Neuronal stem cell (in vitro differentiated cells): ENCODE data around the gene C6orf141.

Experiments
- DNase-seq: peaks from one replicate; pipeline ENCODE4 v3.0.0-alpha.2; 2013; ENCODE audit warnings: low spot score
- H2AFZ ChIP-seq: one replicate; pipeline ENCODE4 v1.6.1; 2013; ENCODE audit warnings: mild to moderate bottlenecking, low read length, inconsistent platforms
- H2AK5ac ChIP-seq: 2 replicates; pipeline ENCODE4 v1.6.1; 2013; ENCODE audit warnings: low read depth, mild to moderate bottlenecking, inconsistent platforms, low read length, moderate library complexity, mixed read lengths
- H2BK120ac ChIP-seq: 2 replicates; pipeline ENCODE4 v1.6.1; 2013; ENCODE audit warnings: low read depth, mild to moderate bottlenecking, inconsistent platforms, low read length, moderate library complexity, mixed read lengths
- H2BK12ac ChIP-seq: one replicate; pipeline ENCODE4 v1.6.1; 2013; ENCODE audit warnings: low read length, inconsistent platforms
- H2BK15ac ChIP-seq: 2 replicates; pipeline ENCODE4 v1.6.1; 2013; ENCODE audit warnings: mild to moderate bottlenecking, low read length, inconsistent platforms, mixed read lengths
- H2BK5ac ChIP-seq: one replicate; pipeline ENCODE4 v1.6.1; 2013; ENCODE audit warnings: inconsistent platforms, mild to moderate bottlenecking, low read length, moderate library complexity
- H3K14ac ChIP-seq: one replicate; pipeline ENCODE4 v1.6.1; 2013; ENCODE audit warnings: low read length, inconsistent platforms
- H3K18ac ChIP-seq: 2 replicates; pipeline ENCODE4 v1.6.1; 2013; ENCODE audit warnings: low read length, inconsistent platforms
- H3K23ac ChIP-seq: 2 replicates; pipeline ENCODE4 v1.6.1; 2013; ENCODE audit warnings: low read depth, mild to moderate bottlenecking, mixed read lengths, low read length, inconsistent platforms; ENCODE audit not compliant: poor library complexity
- H3K27ac ChIP-seq: replicated peaks from 3 replicates; pipeline ENCODE4 v1.5.1; 2013; ENCODE audit warnings: low read length, inconsistent platforms
- H3K27me3 ChIP-seq, 3 experiments: 2 replicates each; pipeline ENCODE4 v1.6.1; 2013; ENCODE audit warnings: low read length in 3 of 3, mild to moderate bottlenecking in 2 of 3, inconsistent platforms in 1 of 3, low read depth in 1 of 3, mixed read lengths in 1 of 3, moderate library complexity in 1 of 3; ENCODE audit not compliant: control insufficient read depth in 3 of 3, insufficient read depth in 3 of 3
- H3K36me3 ChIP-seq, 2 donors: replicated peaks in 1 of 2; 2 replicates each; pipeline ENCODE4 v1.6.1; 2013; ENCODE audit warnings: low read length in 2 of 2; ENCODE audit not compliant: control insufficient read depth in 2 of 2, insufficient read depth in 2 of 2
- H3K4ac ChIP-seq: 2 replicates; pipeline ENCODE4 v1.6.1; 2013; ENCODE audit warnings: inconsistent platforms, mild to moderate bottlenecking, low read length, moderate library complexity
- H3K4me1 ChIP-seq, 2 donors: 1 replicate in 1 of 2; 2 replicates in 1 of 2; pipeline ENCODE4 v1.6.1; 2013; ENCODE audit warnings: low read length in 2 of 2, low read depth in 1 of 2; ENCODE audit not compliant: control insufficient read depth in 2 of 2, insufficient read depth in 1 of 2
- H3K4me2 ChIP-seq: one replicate; pipeline ENCODE4 v1.6.1; 2013; ENCODE audit warnings: mild to moderate bottlenecking, low read length, inconsistent platforms; ENCODE audit not compliant: insufficient read depth, poor library complexity, severe bottlenecking
- H3K4me3 ChIP-seq, 2 donors: 2 replicates each; pipeline ENCODE4 v1.5.1; 2013; ENCODE audit warnings: low read length in 2 of 2, mild to moderate bottlenecking in 2 of 2, inconsistent platforms in 1 of 2, moderate library complexity in 1 of 2
- H3K79me1 ChIP-seq: one replicate; pipeline ENCODE4 v1.6.1; 2013; ENCODE audit warnings: low read depth, mild to moderate bottlenecking, inconsistent platforms, low read length, moderate library complexity
- H3K9ac ChIP-seq: one replicate; pipeline ENCODE4 v1.6.1; 2013; ENCODE audit warnings: mild to moderate bottlenecking, low read depth, low read length, inconsistent platforms; ENCODE audit not compliant: poor library complexity
- H3K9me3 ChIP-seq, 2 donors: replicated peaks in 1 of 2; 2 replicates each; pipeline versions ENCODE3 to v1.6.1; 2013; ENCODE audit warnings: low read length in 2 of 2, mild to moderate bottlenecking in 2 of 2, inconsistent platforms in 1 of 2, low read depth in 1 of 2, mixed read lengths in 1 of 2, moderate library complexity in 1 of 2; ENCODE audit not compliant: control insufficient read depth in 2 of 2, insufficient read depth in 1 of 2
- H4K8ac ChIP-seq: one replicate; pipeline ENCODE4 v1.6.1; 2013; ENCODE audit warnings: low read depth, mild to moderate bottlenecking, inconsistent platforms, low read length, moderate library complexity
- H4K91ac ChIP-seq: one replicate; pipeline ENCODE4 v1.6.1; 2013; ENCODE audit warnings: low read length, low read depth, mild to moderate bottlenecking, inconsistent platforms; ENCODE audit not compliant: poor library complexity
- WGBS, 2 donors: extraction: QIAGEN DNeasy Blood & Tissue Kit; methylation state at CpG; one replicate each; pipeline ENCODE4 v1.1.7; 2013; ENCODE audit warnings: missing lambda C conversion rate in 2 of 2, mixed read lengths in 1 of 2; ENCODE audit not compliant: insufficient read length in 2 of 2, insufficient replicate concordance in 1 of 2; ENCODE audit errors: extremely low coverage in 2 of 2; 5-methylcytosine and 5-hydroxymethylcytosine counted together

The C6orf141 gene

GRCh38 chr6:49555951-49556350 is 5.5 kb downstream of the C6orf141 start:
- no peak for DNase-seq
- no peak overlapping the region for H3K4me3 ChIP-seq
- no peak overlapping the region for H3K4me2 ChIP-seq
- no peak overlapping the region for H2BK15ac ChIP-seq
- no peak overlapping the region for H3K4ac ChIP-seq
- H3K4me1 ChIP-seq: peaks cover 2 to 4% of the 10 kb centered on the region in 2 donors
- H3K79me1 ChIP-seq: no peaks in the 10 kb centered on the region
- no peak overlapping the region for H2AFZ ChIP-seq
- no peak overlapping the region for H2BK12ac ChIP-seq
- no peak overlapping the region for H2AK5ac ChIP-seq
- peaks cover 0 to 22% (median 0%) of the 10 kb centered on the region in 3 experiments for H3K27me3 ChIP-seq
- H4K91ac ChIP-seq: no peak overlapping the region
- no peaks in the 10 kb centered on the region for H3K9me3 ChIP-seq
- no peak overlapping the region for H2BK5ac ChIP-seq
- H2BK120ac ChIP-seq: no peak overlapping the region
- no peak overlapping the region for H3K14ac ChIP-seq
- no peak overlapping the region for H3K27ac ChIP-seq
- H3K18ac ChIP-seq: no peak overlapping the region
- H3K9ac ChIP-seq: no peak overlapping the region
- H3K23ac ChIP-seq: no peak overlapping the region
- no peak overlapping the region for H4K8ac ChIP-seq
- no CpG with 5 or more reads among the region's 4 CpGs for WGBS, 2 donors
- peaks cover 0 to 5% of the 10 kb centered on the region in 2 donors for H3K36me3 ChIP-seq

- Histone ChIP-seq H3K79me1 (no peaks in the 10 kb centered on the region), H2BK120ac (no peak overlapping the region), H3K4me2 (no peak overlapping the region), H3K36me3 (peaks cover 0 to 5% of the 10 kb centered on the region in 2 donors), H2BK12ac (no peak overlapping the region), H3K23ac (no peak overlapping the region), H3K4me3 (no peak overlapping the region), H3K27me3 (peaks cover 0 to 18% (median 0%) of the 10 kb centered on the region in 3 experiments), H2AK5ac (no peak overlapping the region), H3K4ac (no peak overlapping the region), H3K14ac (no peak overlapping the region), H2BK15ac (no peak overlapping the region), H2BK5ac (no peak overlapping the region), H3K4me1 (peaks cover 0 to 2% of the 10 kb centered on the region in 2 donors), H4K8ac (no peak overlapping the region), H2AFZ (no peak overlapping the region), H4K91ac (no peak overlapping the region), H3K9me3 (no peaks in the 10 kb centered on the region), H3K9ac (no peak overlapping the region), H3K27ac (no peak overlapping the region), H3K18ac (no peak overlapping the region)
- DNase-seq: no peak
These were observed 6.0 kb downstream of the C6orf141 start for GRCh38 chr6:49556429-49556837.

- Histone ChIP-seq H4K8ac (no peak overlapping the region), H3K4me2 (no peak overlapping the region), H3K4ac (no peak overlapping the region), H3K18ac (no peak overlapping the region), H3K4me3 (no peak overlapping the region), H2BK5ac (no peak overlapping the region), H3K36me3 (peaks cover 0 to 5% of the 10 kb centered on the region in 2 donors), H3K79me1 (no peaks in the 10 kb centered on the region), H3K27me3 (peaks cover 0 to 10% (median 0%) of the 10 kb centered on the region in 3 experiments), H2BK15ac (no peak overlapping the region), H2AK5ac (no peak overlapping the region), H3K27ac (no peak overlapping the region), H4K91ac (no peak overlapping the region), H2AFZ (no peak overlapping the region), H3K23ac (no peak overlapping the region), H3K14ac (no peak overlapping the region), H3K9me3 (no peaks in the 10 kb centered on the region), H2BK12ac (no peak overlapping the region), H3K9ac (no peak overlapping the region), H2BK120ac (no peak overlapping the region), H3K4me1 (peaks cover 0 to 2% of the 10 kb centered on the region in 2 donors)
- no CpG with 5 or more reads among the region's 3 CpGs for WGBS, 2 donors
- DNase-seq: no peak
These were observed 6.7 kb downstream of the C6orf141 start for GRCh38 chr6:49557177-49557576.

GRCh38 chr6:49558238-49558637 is 7.8 kb downstream of the C6orf141 start:
- H3K4me2 ChIP-seq: no peak overlapping the region
- H2BK5ac ChIP-seq: no peak overlapping the region
- H3K27ac ChIP-seq: no peak overlapping the region
- no peak overlapping the region for H2AK5ac ChIP-seq
- H3K4me1 ChIP-seq: peaks cover 0 to 2% of the 10 kb centered on the region in 2 donors
- H2BK120ac ChIP-seq: no peak overlapping the region
- peaks cover 0 to 5% of the 10 kb centered on the region in 2 donors for H3K36me3 ChIP-seq
- no peak overlapping the region for H2BK12ac ChIP-seq
- no peaks in the 10 kb centered on the region for H3K9me3 ChIP-seq
- H3K14ac ChIP-seq: no peak overlapping the region
- no peak overlapping the region for H3K4me3 ChIP-seq
- H4K8ac ChIP-seq: no peak overlapping the region
- H3K4ac ChIP-seq: no peak overlapping the region
- no peaks in the 10 kb centered on the region for H3K79me1 ChIP-seq
- H3K23ac ChIP-seq: no peak overlapping the region
- no peak overlapping the region for H2AFZ ChIP-seq
- peaks cover 0 to 4% (median 0%) of the 10 kb centered on the region in 3 experiments for H3K27me3 ChIP-seq
- DNase-seq: no peak
- no peak overlapping the region for H3K9ac ChIP-seq
- no peak overlapping the region for H2BK15ac ChIP-seq
- H4K91ac ChIP-seq: no peak overlapping the region
- H3K18ac ChIP-seq: no peak overlapping the region
